Muscle layer of duodenum (tissue), 2 donors: ENCODE measurements around the gene INSYN1.

Source experiments
- H3K27ac ChIP-seq: one replicate; pipeline ENCODE4 v1.7.0; 2013; ENCODE audit warnings: mild to moderate bottlenecking, low read length
- H3K27me3 ChIP-seq: one replicate; pipeline ENCODE4 v1.7.0; 2013; ENCODE audit warnings: low read depth, mild to moderate bottlenecking, control low read depth, low read length
- H3K36me3 ChIP-seq, 2 donors: one replicate each; pipeline ENCODE4 v1.7.0; 2013; ENCODE audit warnings: low read length in 2 of 2, control low read depth in 1 of 2, mild to moderate bottlenecking in 1 of 2; ENCODE audit not compliant: insufficient read depth in 2 of 2, control insufficient read depth in 1 of 2
- H3K4me1 ChIP-seq, 2 donors: one replicate each; pipeline ENCODE4 v1.7.0; 2013; ENCODE audit warnings: low read length in 2 of 2, mild to moderate bottlenecking in 2 of 2, control low read depth in 1 of 2, moderate library complexity in 1 of 2; ENCODE audit not compliant: insufficient read depth in 2 of 2, control insufficient read depth in 1 of 2
- H3K4me3 ChIP-seq, 2 donors: one replicate each; pipeline ENCODE4 v1.7.0; 2013; ENCODE audit warnings: low read length in 2 of 2, low read depth in 1 of 2, mild to moderate bottlenecking in 1 of 2
- H3K9me3 ChIP-seq, 2 donors: one replicate each; pipeline ENCODE4 v1.7.0; 2013; ENCODE audit warnings: low read length in 2 of 2, control low read depth in 1 of 2, mild to moderate bottlenecking in 1 of 2; ENCODE audit not compliant: control insufficient read depth in 1 of 2
- donor health status: healthy.

The INSYN1 gene

DNA sequence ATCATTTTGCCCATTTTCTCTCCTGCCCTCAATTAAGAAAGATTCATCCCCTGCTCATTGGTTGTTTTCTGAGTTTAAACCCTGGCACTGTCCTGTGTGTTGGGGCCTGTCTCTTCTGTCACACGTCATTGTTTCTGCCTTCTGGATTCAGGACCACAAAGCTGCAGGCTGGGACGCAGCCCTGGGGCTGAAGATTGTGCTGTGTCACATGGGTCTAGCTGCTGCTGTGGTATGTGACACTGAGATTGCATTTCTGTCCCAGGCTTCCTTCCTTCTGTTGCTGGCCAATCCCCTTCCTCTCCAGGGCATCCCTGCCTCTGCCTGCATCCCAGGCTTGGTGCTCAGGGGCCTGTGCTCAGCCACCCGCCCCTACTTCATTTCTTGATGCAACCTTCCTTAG is 28.9 kb downstream of the INSYN1 start:
- H3K4me1 ChIP-seq: no peaks in the 10 kb centered on the region
- H3K27ac ChIP-seq: no peak overlapping the region
- H3K9me3 ChIP-seq: no peaks in the 10 kb centered on the region
- no peaks in the 10 kb centered on the region for H3K27me3 ChIP-seq
- H3K36me3 ChIP-seq: no peaks in the 10 kb centered on the region
- H3K4me3 ChIP-seq: no peak overlapping the region

DNA sequence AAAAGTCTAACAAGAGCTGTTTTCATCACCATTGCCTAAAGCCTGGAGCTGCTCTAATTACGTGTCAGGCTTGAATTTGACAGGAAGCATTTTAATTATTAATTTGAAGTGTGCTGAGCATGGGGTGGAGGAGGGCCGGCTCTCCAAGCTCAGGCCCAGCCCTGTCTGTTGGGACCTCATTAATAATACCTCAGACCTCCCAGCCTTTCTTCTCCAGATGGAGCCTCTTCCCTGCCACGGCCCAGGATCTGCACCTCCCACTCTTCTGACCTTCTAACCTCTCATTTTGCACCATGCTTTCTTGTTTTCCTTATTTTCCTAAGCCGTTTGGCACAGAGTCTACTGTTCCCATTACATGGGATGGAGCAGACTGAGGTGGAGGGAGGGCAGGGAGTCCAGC is 30.0 kb downstream of the INSYN1 start:
- no peaks in the 10 kb centered on the region for H3K9me3 ChIP-seq
- no peak overlapping the region for H3K4me3 ChIP-seq
- H3K27me3 ChIP-seq: no peaks in the 10 kb centered on the region
- no peaks in the 10 kb centered on the region for H3K4me1 ChIP-seq
- H3K36me3 ChIP-seq: no peaks in the 10 kb centered on the region
- H3K27ac ChIP-seq: no peak overlapping the region

DNA sequence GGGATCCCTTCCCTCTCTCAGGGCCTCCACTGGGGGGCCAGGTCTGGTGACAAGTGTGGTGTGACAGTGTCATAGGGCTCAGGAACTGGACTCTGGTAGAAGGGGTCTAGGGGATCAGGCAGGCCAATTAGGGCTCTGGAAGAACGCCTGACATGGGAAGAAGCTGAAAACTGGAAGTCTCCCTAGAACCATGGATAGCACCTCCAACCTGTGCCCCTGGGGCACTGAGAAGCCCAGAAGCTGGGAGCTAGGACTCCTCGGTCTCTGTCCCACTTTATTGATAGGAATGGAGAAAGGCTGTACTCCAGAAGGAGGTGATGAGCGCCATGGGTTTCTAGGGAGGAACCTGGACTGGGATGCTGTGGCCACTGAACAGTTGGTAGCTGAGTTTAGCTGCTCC is 30.7 kb downstream of the INSYN1 start:
- H3K27me3 ChIP-seq: no peaks in the 10 kb centered on the region
- H3K36me3 ChIP-seq: no peaks in the 10 kb centered on the region
- no peak overlapping the region for H3K4me3 ChIP-seq
- no peaks in the 10 kb centered on the region for H3K4me1 ChIP-seq
- no peak overlapping the region for H3K27ac ChIP-seq
- H3K9me3 ChIP-seq: no peaks in the 10 kb centered on the region

DNA sequence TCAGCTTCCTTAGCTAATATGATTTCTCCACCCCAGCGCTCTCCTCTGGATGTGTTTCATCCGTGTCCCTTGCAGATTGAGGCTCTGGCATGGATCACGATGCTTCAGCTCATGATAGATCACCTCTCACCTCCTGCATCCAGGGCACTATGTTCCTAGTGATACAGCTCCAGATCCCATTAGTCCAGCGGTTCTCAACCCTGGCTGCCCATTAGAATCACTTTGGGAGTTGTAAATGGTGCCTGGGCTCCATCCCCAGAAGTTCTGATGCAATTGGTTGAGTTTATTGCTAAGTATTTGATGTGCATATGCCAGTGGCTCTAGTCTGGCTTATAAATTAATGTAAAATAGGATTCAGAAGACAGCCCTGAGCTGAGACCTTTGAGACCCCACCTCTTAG is 34.5 kb downstream of the INSYN1 start:
- Histone ChIP-seq H3K4me3 (no peak overlapping the region), H3K27me3 (no peaks in the 10 kb centered on the region), H3K27ac (no peak overlapping the region), H3K9me3 (no peaks in the 10 kb centered on the region), H3K4me1 (no peaks in the 10 kb centered on the region), H3K36me3 (peaks cover 0 to 9% of the 10 kb centered on the region in 2 donors)

DNA sequence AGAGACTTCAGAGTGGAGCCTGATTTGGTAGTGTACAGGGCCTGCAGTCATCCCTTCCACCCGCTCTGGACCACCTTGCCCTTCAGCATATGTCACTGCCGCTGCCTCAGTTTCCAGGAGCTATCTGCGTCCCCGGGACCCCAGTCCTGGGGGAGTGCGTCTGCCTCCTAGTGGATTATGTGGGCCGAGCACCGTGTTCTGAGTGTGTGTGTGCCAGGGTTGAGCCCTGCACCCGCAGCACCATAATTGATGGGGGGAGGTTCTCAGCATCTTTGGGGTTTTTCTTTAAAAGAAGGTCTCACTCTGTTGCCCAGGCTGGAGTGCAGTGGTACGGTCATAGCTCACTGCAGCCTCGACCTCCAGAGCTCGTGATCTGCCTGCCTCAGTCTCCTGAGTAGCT is 35.3 kb downstream of the INSYN1 start:
- Histone ChIP-seq H3K27ac (no peak overlapping the region), H3K9me3 (no peaks in the 10 kb centered on the region)

DNA sequence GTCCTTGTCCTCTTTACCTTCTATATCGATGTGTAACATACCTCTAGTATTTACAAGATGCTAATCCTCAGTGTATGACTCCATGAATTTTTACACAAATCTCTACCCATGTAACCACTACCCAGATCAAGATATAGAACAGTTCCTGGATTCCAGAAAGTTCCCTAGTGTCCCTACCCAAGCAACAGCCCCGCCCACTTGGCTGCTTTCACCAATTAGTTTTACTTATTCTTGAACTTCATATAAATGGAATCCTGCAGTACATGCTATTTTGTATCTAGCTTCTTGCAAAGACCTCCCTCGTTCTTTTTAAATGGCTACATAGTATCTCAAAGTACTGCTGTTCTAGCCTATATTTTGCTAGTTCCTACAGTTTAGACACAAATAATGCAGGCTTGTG is 35.9 kb downstream of the INSYN1 start:
- Histone ChIP-seq H3K27me3 (no peaks in the 10 kb centered on the region), H3K4me1 (no peaks in the 10 kb centered on the region), H3K4me3 (no peak overlapping the region), H3K36me3 (peaks cover 7 to 24% of the 10 kb centered on the region in 2 donors), H3K27ac (no peak overlapping the region), H3K9me3 (no peaks in the 10 kb centered on the region)

More for the DNA sequence above, 35.3 kb downstream of the INSYN1 start:
- Histone ChIP-seq H3K4me1 (no peaks in the 10 kb centered on the region), H3K27me3 (no peaks in the 10 kb centered on the region), H3K36me3 (peaks cover 7 to 18% of the 10 kb centered on the region in 2 donors), H3K4me3 (no peak overlapping the region)

DNA sequence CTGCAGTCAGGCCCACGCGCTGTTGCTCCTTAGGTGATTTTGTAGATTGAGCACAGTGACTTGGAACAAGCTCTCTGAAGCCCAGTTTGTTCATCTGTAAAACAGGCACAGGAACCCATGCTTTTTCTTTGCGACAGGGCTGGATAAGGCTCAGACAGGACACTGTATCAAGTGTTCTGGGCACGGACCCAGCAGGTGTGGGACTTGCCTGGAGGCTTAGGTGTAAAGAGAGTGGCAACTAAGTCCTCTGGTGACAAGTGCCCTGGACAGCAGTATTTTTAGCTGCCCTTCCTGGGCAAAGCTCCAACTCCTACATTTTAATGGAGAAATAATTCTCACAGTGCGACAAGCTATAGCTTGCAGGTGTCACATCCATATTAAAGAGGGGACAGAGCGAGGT is 36.7 kb downstream of the INSYN1 start:
- H3K4me1 ChIP-seq: no peaks in the 10 kb centered on the region
- no peaks in the 10 kb centered on the region for H3K27me3 ChIP-seq
- H3K36me3 ChIP-seq: peaks cover 7 to 28% of the 10 kb centered on the region in 2 donors
- no peak overlapping the region for H3K4me3 ChIP-seq
- H3K9me3 ChIP-seq: no peaks in the 10 kb centered on the region
- H3K27ac ChIP-seq: no peak overlapping the region

DNA sequence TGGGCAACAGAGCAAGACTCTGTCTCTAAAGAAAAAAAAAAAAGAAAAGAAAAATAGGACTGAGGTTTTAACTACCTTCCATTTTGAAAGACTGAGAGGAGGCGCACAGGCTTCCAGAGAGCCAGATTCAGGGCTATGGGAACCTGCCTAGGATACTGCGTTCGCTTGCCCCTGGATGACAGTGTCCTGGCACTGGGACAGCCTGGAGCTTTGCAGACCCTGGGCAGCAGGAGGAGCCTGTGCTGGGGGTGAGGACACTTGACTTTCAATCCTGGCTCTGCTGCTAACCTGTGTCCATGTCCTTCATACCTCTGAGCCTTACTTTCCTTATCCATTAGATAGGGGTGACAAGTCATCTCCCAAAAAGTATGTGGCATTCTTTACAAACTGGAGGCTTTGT is 37.7 kb downstream of the INSYN1 start:
- no peaks in the 10 kb centered on the region for H3K27me3 ChIP-seq
- peaks cover 15 to 37% of the 10 kb centered on the region in 2 donors for H3K36me3 ChIP-seq
- H3K4me1 ChIP-seq: no peaks in the 10 kb centered on the region
- no peak overlapping the region for H3K4me3 ChIP-seq
- no peaks in the 10 kb centered on the region for H3K9me3 ChIP-seq
- no peak overlapping the region for H3K27ac ChIP-seq

DNA sequence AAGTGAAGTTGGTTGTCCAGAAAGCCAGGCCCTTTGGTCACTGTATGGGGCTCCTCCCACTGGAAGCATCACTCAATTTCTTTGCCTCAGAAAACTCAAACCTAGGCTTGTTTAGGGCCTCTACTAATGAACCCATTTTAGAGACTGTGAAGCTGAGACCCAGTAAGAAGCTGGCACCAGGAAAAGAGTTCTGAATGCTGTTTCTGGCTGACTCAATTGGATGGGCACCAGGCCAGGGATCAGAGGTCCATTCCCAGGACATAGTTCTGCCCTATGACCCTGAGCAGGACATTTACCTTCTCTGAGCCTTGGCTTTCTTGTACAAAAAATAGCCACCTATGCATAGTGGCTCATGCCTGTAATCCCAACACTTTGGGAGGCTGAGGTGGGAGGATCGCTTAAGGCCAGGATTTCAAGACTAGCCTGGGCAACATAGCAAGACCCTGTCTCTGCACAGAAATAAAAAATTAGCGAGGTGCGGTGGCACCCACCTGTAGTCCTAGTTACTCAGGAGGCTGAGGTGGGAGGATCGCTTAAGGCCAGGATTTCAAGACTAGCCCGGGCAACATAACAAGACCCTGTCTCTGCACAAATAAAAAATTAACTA is 38.4 kb downstream of the INSYN1 start:
- Histone ChIP-seq H3K4me3 (no peak overlapping the region), H3K4me1 (no peaks in the 10 kb centered on the region), H3K27me3 (no peaks in the 10 kb centered on the region), H3K9me3 (no peaks in the 10 kb centered on the region), H3K27ac (no peak overlapping the region), H3K36me3 (peaks cover 19 to 43% of the 10 kb centered on the region in 2 donors)

DNA sequence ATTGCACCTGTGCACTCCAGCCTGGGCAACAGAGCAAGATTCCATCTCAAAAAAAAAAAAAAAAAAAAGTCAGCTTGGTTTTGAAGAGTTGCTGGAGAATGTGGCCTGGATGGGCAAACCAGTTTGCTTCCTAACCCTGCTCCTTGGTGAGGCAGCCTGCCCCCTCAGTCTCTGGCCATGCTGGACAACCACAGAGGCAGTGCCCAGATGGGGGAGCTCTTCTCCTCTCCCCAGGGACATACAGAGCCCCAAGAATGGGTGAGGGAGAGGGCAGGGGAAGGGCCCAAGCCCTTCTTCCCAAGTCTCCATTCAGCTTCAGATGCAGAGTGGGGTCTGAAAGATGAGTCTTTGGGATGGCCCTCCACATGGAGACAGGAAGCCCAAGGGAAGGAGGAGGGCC is 41.0 kb downstream of the INSYN1 start:
- Histone ChIP-seq H3K4me3 (no peak overlapping the region), H3K36me3 (peaks cover 35 to 62% of the 10 kb centered on the region in 2 donors), H3K27ac (no peak overlapping the region), H3K4me1 (no peaks in the 10 kb centered on the region), H3K9me3 (no peaks in the 10 kb centered on the region), H3K27me3 (no peaks in the 10 kb centered on the region)

DNA sequence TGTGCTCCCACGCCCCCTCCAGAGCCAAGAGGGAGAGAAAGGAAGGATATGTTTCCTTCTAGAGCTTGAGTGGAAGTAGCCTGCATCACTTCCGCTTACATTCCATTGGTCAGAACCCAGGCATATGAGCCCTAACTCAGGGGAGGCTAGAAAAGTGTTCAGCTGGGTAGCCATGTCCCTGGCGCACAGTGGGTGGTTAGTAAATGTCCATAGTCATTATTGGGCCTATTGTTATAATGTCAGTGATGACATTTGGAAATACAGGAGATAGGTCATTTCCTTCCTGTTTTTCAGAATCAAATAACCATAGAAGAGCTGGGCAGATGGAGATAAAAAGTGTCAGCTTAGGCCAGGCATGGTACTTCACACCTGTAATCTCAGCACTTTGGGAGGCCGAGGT is 41.6 kb downstream of the INSYN1 start:
- H3K27ac ChIP-seq: no peak overlapping the region
- no peaks in the 10 kb centered on the region for H3K4me1 ChIP-seq
- H3K27me3 ChIP-seq: no peaks in the 10 kb centered on the region
- no peaks in the 10 kb centered on the region for H3K9me3 ChIP-seq
- no peak overlapping the region for H3K4me3 ChIP-seq
- H3K36me3 ChIP-seq: peaks cover 37 to 67% of the 10 kb centered on the region in 2 donors

DNA sequence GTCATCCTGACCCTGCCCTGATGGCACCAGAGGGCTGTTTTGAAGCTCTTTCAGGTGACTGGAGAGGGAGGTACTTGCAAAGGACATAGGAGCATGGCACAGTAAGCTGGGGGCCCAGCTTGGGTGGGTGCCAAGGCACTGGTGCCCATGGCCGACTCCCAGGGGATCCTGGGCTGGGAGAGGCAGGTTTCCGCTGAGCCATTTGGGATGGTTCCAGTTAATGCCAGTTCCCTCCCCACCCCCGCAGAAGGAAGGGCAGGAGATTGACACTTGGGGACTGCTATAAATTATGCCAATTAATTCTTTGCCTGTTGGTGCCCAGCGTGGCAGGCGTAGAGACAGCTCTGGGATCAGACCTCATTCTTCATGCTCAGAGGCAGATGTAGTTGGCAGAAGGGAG is 42.8 kb downstream of the INSYN1 start:
- H3K36me3 ChIP-seq: peaks cover 37 to 71% of the 10 kb centered on the region in 2 donors
- H3K27me3 ChIP-seq: no peaks in the 10 kb centered on the region
- peaks cover 0 to 2% of the 10 kb centered on the region in 2 donors for H3K4me1 ChIP-seq
- H3K27ac ChIP-seq: no peak overlapping the region
- no peaks in the 10 kb centered on the region for H3K9me3 ChIP-seq
- H3K4me3 ChIP-seq: no peak overlapping the region
